HepG2 (cell line): ENCODE results near the gene CTU2. TPM values are rescaled to one million over a fixed set of nuclear protein-coding genes. Genes with fewer than 3 reads are reported as not detected.

Source experiments
- BHLHE40 ChIP-seq: IDR thresholded peaks from 2 replicates; pipeline ENCODE4 v1.6.1; 2011; ENCODE audit warnings: low read length, improper control_type of control experiment
- HOXA3 ChIP-seq: sonication (generic); formaldehyde crosslinking; IDR thresholded peaks from 2 replicates; pipeline ENCODE4 v1.5.0; 2020; ENCODE audit warnings: missing genetic modification reagents
- KDM2A ChIP-seq: sonication (generic); formaldehyde crosslinking; IDR thresholded peaks from 2 replicates; pipeline ENCODE4 v1.4.0; 2020; ENCODE audit warnings: low read depth, missing genetic modification reagents, borderline replicate concordance
- KLF15 ChIP-seq: sonication (generic); formaldehyde crosslinking; IDR thresholded peaks from 2 replicates; pipeline ENCODE4 v1.8.1; 2023; ENCODE audit warnings: borderline replicate concordance, mild to moderate bottlenecking, inconsistent platforms, missing genetic modification reagents, mixed read lengths
- MBNL3 ChIP-seq: fragments of 250-450 bp; sonication (Bioruptor Pico); conservative IDR thresholded peaks from 2 replicates; pipeline ENCODE4 v1.8.0; 2022; ENCODE audit warnings: mild to moderate bottlenecking, inconsistent platforms
- NR2F6 ChIP-seq, 2 experiments: IDR thresholded peaks; 2 replicates each; pipeline ENCODE4 v1.6.1; 2016; ENCODE audit warnings: antibody characterized with exemption in 1 of 2, mild to moderate bottlenecking in 1 of 2
- PCBP1 ChIP-seq: fragments of 200-400 bp; formaldehyde crosslinking; IDR thresholded peaks from 2 replicates; pipeline ENCODE4 v1.6.1; 2017; ENCODE audit warnings: mild to moderate bottlenecking, low read depth, low read length, borderline replicate concordance
- YY1 ChIP-seq: IDR thresholded peaks from 2 replicates; pipeline ENCODE4 v1.6.1; 2011; ENCODE audit warnings: low read length, low read depth, moderate library complexity, mild to moderate bottlenecking; ENCODE audit not compliant: insufficient read depth, insufficient replicate concordance
- ZBTB38 ChIP-seq: sonication (generic); formaldehyde crosslinking; IDR thresholded peaks from 2 replicates; pipeline ENCODE4 v1.5.1; 2020; ENCODE audit warnings: mild to moderate bottlenecking, missing genetic modification reagents
- ZIK1 ChIP-seq: sonication (generic); formaldehyde crosslinking; IDR thresholded peaks from 2 replicates; pipeline ENCODE4 v1.5.0; 2020; ENCODE audit warnings: mild to moderate bottlenecking, low read depth, missing genetic modification reagents, borderline replicate concordance
- ZNF253 ChIP-seq: sonication (generic); formaldehyde crosslinking; IDR thresholded peaks from 2 replicates; pipeline ENCODE4 v1.8.0; 2022; ENCODE audit warnings: mild to moderate bottlenecking, missing genetic modification reagents, borderline replicate concordance
- ZNF44 ChIP-seq: sonication (generic); formaldehyde crosslinking; IDR thresholded peaks from 2 replicates; pipeline ENCODE4 v1.5.1; 2020; ENCODE audit warnings: mild to moderate bottlenecking, missing genetic modification reagents
- ZNF670 ChIP-seq: sonication (generic); formaldehyde crosslinking; IDR thresholded peaks from 2 replicates; pipeline ENCODE4 v1.8.0; 2022; ENCODE audit warnings: mild to moderate bottlenecking, missing genetic modification reagents, borderline replicate concordance
- ZNF766 ChIP-seq: sonication (generic); formaldehyde crosslinking; IDR thresholded peaks from 2 replicates; pipeline ENCODE4 v1.5.0; 2020; ENCODE audit warnings: missing genetic modification reagents, borderline replicate concordance
- polyA plus RNA-seq, 8 experiments: library from polyadenylated mRNA; depleted of rRNA in 3 of 8; stranded (reverse) in 7 of 8; unstranded in 1 of 8; fragments of >200 nt; fragmentation: Illumina TruSeq in 4 of 8; extraction: Trizol in 4 of 8; gene quantifications; 2 replicates each; pipeline versions ENCODE4 v1.2.1 to v1.2.3, GENCODE V29; 2011 to 2016; ENCODE audit warnings: low read depth in 4 of 8, missing spikeins in 1 of 8, mixed read lengths in 1 of 8; ENCODE audit not compliant: insufficient read depth in 1 of 8
- total RNA-seq, 5 experiments: library from RNA; depleted of rRNA; stranded (reverse); fragments of >200 nt; fragmentation: Illumina TruSeq; extraction: Trizol; gene quantifications; 2 replicates each; pipeline ENCODE4 v1.2.3, GENCODE V29; 2016; ENCODE audit warnings: low read depth in 1 of 5
- TF ChIP-seq, protein P1 (sequence below): sonication (generic); formaldehyde crosslinking; IDR thresholded peaks from 2 replicates; pipeline ENCODE4 v1.5.1; 2020; ENCODE audit warnings: mild to moderate bottlenecking, missing genetic modification reagents, borderline replicate concordance
- TF ChIP-seq, protein P2 (sequence below): sonication (generic); formaldehyde crosslinking; IDR thresholded peaks from 2 replicates; pipeline ENCODE4 v1.5.0; 2020; ENCODE audit warnings: mild to moderate bottlenecking, missing genetic modification reagents, moderate library complexity
- TF ChIP-seq, protein P3 (sequence below): sonication (generic); formaldehyde crosslinking; IDR thresholded peaks from 2 replicates; pipeline ENCODE4 v1.5.0; 2020; ENCODE audit warnings: mild to moderate bottlenecking, missing genetic modification reagents
- TF ChIP-seq, protein P4 (sequence below): sonication (generic); formaldehyde crosslinking; IDR thresholded peaks from 2 replicates; pipeline ENCODE4 v1.5.0; 2020; ENCODE audit warnings: mild to moderate bottlenecking, low read depth, missing genetic modification reagents, borderline replicate concordance

The CTU2 gene
- total and polyA plus RNA-seq, 2 of the 13 experiments (the other 11 are each of a cell fraction or from before 2014, with no cell fraction given): 13.3 to 21.9 TPM

DNA sequence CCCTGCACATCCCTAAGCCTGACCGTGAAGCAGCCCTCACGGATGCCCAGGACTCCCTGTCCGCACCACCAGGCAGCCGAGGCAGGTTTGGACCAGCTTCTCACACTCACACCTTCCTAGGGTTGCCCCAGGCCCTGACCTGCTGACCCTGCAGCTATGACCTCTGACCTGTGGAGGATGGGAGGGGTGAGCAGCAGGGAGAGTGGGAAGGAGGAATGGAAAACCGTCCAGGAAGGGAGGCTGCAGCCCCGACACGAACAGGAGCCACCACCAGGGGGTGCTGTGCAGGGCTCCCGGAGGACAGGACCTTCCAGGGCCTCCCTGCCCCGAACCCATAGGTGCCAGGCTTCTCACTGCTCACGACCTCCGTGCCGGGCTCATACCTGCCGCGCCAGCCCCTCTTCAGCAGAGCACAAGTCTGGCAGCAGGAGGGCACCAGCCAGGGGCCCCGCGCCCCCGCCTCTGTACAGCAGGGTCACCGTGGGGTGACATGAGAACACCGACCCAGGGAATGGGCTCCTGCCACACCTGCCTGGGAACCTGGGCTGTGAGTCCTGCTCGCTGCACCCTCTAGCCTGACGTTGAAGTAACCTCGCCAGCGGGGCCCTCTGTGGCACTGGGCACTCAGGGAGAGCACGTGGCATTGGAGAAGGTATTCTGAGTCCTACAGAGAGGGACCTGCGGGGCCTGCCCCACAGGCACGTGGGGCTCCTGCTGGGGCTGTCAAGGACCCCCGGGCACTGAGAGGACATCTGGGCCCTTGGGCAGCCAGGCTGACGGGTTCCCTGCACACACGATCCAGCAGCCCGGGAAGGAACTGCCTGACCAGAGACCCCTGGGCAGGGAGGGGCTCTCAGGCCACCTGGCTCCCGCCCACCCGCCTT lies 37.6 kb downstream of the CTU2 start (continued):
- TF ChIP-seq PCBP1 (0 out of 2 replicates have a peak, but pooled peaks have one; percentile 32), KDM2A (CRISPR knock-in tag) (peak; percentile 61; the same call in 1 of the 2 replicates), BHLHE40 (no peak), MBNL3 (no peak), ZBTB38 (CRISPR knock-in tag) (peak; percentile 49), ZIK1 (no peak), ZNF44 (CRISPR knock-in tag) (no peak), ZNF670 (CRISPR knock-in tag) (no peak), HOXA3 (CRISPR knock-in tag) (peak; percentile 44; the same call in 1 of the 2 replicates), NR2F6 (IDR thresholded peaks at IDR 0.05) (peak; percentile 91; the same call in 1 of the 2 replicates), NR2F6 (CRISPR knock-in tag; IDR thresholded peaks at IDR 0.05) (peak; percentile 84), ZNF253 (CRISPR knock-in tag) (no peak), ZNF766 (CRISPR knock-in tag) (0 out of 2 replicates have a peak, but pooled peaks have one; percentile 65), KLF15 (no peak), YY1 (peak; percentile 46)
- TF ChIP-seq, protein P1, sequence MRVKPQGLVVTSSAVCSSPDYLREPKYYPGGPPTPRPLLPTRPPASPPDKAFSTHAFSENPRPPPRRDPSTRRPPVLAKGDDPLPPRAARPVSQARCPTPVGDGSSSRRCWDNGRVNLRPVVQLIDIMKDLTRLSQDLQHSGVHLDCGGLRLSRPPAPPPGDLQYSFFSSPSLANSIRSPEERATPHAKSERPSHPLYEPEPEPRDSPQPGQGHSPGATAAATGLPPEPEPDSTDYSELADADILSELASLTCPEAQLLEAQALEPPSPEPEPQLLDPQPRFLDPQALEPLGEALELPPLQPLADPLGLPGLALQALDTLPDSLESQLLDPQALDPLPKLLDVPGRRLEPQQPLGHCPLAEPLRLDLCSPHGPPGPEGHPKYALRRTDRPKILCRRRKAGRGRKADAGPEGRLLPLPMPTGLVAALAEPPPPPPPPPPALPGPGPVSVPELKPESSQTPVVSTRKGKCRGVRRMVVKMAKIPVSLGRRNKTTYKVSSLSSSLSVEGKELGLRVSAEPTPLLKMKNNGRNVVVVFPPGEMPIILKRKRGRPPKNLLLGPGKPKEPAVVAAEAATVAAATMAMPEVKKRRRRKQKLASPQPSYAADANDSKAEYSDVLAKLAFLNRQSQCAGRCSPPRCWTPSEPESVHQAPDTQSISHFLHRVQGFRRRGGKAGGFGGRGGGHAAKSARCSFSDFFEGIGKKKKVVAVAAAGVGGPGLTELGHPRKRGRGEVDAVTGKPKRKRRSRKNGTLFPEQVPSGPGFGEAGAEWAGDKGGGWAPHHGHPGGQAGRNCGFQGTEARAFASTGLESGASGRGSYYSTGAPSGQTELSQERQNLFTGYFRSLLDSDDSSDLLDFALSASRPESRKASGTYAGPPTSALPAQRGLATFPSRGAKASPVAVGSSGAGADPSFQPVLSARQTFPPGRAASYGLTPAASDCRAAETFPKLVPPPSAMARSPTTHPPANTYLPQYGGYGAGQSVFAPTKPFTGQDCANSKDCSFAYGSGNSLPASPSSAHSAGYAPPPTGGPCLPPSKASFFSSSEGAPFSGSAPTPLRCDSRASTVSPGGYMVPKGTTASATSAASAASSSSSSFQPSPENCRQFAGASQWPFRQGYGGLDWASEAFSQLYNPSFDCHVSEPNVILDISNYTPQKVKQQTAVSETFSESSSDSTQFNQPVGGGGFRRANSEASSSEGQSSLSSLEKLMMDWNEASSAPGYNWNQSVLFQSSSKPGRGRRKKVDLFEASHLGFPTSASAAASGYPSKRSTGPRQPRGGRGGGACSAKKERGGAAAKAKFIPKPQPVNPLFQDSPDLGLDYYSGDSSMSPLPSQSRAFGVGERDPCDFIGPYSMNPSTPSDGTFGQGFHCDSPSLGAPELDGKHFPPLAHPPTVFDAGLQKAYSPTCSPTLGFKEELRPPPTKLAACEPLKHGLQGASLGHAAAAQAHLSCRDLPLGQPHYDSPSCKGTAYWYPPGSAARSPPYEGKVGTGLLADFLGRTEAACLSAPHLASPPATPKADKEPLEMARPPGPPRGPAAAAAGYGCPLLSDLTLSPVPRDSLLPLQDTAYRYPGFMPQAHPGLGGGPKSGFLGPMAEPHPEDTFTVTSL: no peak
- TF ChIP-seq, protein P2, sequence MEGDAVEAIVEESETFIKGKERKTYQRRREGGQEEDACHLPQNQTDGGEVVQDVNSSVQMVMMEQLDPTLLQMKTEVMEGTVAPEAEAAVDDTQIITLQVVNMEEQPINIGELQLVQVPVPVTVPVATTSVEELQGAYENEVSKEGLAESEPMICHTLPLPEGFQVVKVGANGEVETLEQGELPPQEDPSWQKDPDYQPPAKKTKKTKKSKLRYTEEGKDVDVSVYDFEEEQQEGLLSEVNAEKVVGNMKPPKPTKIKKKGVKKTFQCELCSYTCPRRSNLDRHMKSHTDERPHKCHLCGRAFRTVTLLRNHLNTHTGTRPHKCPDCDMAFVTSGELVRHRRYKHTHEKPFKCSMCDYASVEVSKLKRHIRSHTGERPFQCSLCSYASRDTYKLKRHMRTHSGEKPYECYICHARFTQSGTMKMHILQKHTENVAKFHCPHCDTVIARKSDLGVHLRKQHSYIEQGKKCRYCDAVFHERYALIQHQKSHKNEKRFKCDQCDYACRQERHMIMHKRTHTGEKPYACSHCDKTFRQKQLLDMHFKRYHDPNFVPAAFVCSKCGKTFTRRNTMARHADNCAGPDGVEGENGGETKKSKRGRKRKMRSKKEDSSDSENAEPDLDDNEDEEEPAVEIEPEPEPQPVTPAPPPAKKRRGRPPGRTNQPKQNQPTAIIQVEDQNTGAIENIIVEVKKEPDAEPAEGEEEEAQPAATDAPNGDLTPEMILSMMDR: peak; percentile 95
- TF ChIP-seq, protein P3, sequence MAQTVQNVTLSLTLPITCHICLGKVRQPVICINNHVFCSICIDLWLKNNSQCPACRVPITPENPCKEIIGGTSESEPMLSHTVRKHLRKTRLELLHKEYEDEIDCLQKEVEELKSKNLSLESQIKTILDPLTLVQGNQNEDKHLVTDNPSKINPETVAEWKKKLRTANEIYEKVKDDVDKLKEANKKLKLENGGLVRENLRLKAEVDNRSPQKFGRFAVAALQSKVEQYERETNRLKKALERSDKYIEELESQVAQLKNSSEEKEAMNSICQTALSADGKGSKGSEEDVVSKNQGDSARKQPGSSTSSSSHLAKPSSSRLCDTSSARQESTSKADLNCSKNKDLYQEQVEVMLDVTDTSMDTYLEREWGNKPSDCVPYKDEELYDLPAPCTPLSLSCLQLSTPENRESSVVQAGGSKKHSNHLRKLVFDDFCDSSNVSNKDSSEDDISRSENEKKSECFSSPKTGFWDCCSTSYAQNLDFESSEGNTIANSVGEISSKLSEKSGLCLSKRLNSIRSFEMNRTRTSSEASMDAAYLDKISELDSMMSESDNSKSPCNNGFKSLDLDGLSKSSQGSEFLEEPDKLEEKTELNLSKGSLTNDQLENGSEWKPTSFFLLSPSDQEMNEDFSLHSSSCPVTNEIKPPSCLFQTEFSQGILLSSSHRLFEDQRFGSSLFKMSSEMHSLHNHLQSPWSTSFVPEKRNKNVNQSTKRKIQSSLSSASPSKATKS (CRISPR knock-in tag): no peak
- TF ChIP-seq, protein P4, sequence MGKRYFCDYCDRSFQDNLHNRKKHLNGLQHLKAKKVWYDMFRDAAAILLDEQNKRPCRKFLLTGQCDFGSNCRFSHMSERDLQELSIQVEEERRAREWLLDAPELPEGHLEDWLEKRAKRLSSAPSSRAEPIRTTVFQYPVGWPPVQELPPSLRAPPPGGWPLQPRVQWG (CRISPR knock-in tag): no peak
